SK-N-SH (cell line): ENCODE results near the gene UNC13D. TPM values are rescaled to one million over a fixed set of nuclear protein-coding genes. Genes with fewer than 3 reads are reported as not detected.
A peak's percentile ranks its signal among the peaks of the same experiment; 100 is the strongest.

Source experiments
- CTCF ChIA-PET: fragments of 300-600, 350-600 bp; formaldehyde crosslinking; extraction: SDS; loops from one replicate; lab custom pipeline; 2021; lab: Yijun Ruan, JAX
- POLR2A ChIA-PET: fragments of 350-600 bp; sonication (Branson Sonifier 250); formaldehyde crosslinking; extraction: SDS; loops from one replicate; lab custom pipeline; 2020; ENCODE audit warnings: antibody characterized with exemption, inconsistent platforms; lab: Yijun Ruan, JAX
- DNase-seq: peaks from one replicate; pipeline ENCODE4 v3.0.0; 2012
- H2AFZ ChIP-seq: fragments of 200-600 bp; sonication (generic); 2 replicates; pipeline ENCODE4 v1.8.1; 2016; ENCODE audit warnings: antibody characterized with exemption, mild to moderate bottlenecking, low read depth
- H3F3A ChIP-seq: fragments of 200-600 bp; sonication (generic); replicated peaks from 2 replicates; pipeline ENCODE3; 2016; ENCODE audit warnings: antibody characterized with exemption, mild to moderate bottlenecking; ENCODE audit not compliant: insufficient read depth
- H3K27ac ChIP-seq, 2 experiments: fragments of 200-500 bp in 1 of 2; fragments of 200-600 bp in 1 of 2; sonication (Bioruptor generic) in 1 of 2; sonication (generic), shearing (Covaris generic) in 1 of 2; 2 replicates each; pipeline versions ENCODE4 v1.5.1 to v1.6.1; 2014 to 2016; ENCODE audit warnings: low read depth in 2 of 2, inconsistent platforms in 1 of 2, low read length in 1 of 2, mild to moderate bottlenecking in 1 of 2, mixed read lengths in 1 of 2
- H3K27me3 ChIP-seq: fragments of 200-600 bp; sonication (generic), shearing (Covaris generic); 2 replicates; pipeline ENCODE4 v1.6.1; 2016; ENCODE audit warnings: mixed run types; ENCODE audit not compliant: insufficient read depth
- H3K36me3 ChIP-seq, 2 experiments: fragments of 200-500 bp in 1 of 2; fragments of 200-600 bp in 1 of 2; sonication (Bioruptor generic) in 1 of 2; sonication (generic) in 1 of 2; replicated peaks in 1 of 2; 2 replicates each; pipeline versions ENCODE3 to v1.5.1; 2014 to 2016; ENCODE audit warnings: low read length in 1 of 2, mild to moderate bottlenecking in 1 of 2; ENCODE audit not compliant: insufficient read depth in 2 of 2, control insufficient read depth in 1 of 2
- H3K4me1 ChIP-seq, 2 experiments: fragments of 200-500 bp in 1 of 2; fragments of 200-600 bp in 1 of 2; sonication (Bioruptor generic) in 1 of 2; sonication (generic), shearing (Covaris generic) in 1 of 2; 2 replicates each; pipeline versions ENCODE4 v1.5.1 to v1.6.1; 2014 to 2016; ENCODE audit warnings: low read depth in 1 of 2, low read length in 1 of 2, mixed run types in 1 of 2; ENCODE audit not compliant: insufficient read depth in 2 of 2, control insufficient read depth in 1 of 2
- H3K4me2 ChIP-seq: fragments of 200-600 bp; sonication (generic), shearing (Covaris generic); 2 replicates; pipeline ENCODE4 v1.6.1; 2017; ENCODE audit warnings: mixed run types
- H3K4me3 ChIP-seq, 2 experiments: fragments of 200-500 bp in 1 of 2; fragments of 200-600 bp in 1 of 2; sonication (Bioruptor generic) in 1 of 2; sonication (generic), shearing (Covaris generic) in 1 of 2; 2 replicates each; pipeline versions ENCODE4 v1.5.1 to v1.8.1; 2014 to 2016; ENCODE audit warnings: low read depth in 2 of 2, inconsistent platforms in 1 of 2, low read length in 1 of 2, mild to moderate bottlenecking in 1 of 2, mixed read lengths in 1 of 2, moderate library complexity in 1 of 2
- H3K79me2 ChIP-seq: fragments of 200-600 bp; sonication (generic); 2 replicates; pipeline ENCODE4 v1.8.1; 2017; ENCODE audit warnings: mild to moderate bottlenecking; ENCODE audit not compliant: insufficient read depth
- H3K9ac ChIP-seq: fragments of 200-600 bp; sonication (generic); 2 replicates; pipeline ENCODE4 v1.6.1; 2017; ENCODE audit warnings: mixed run types
- H3K9me2 ChIP-seq: fragments of 200-600 bp; sonication (generic); 2 replicates; pipeline ENCODE4 v1.6.1; 2017; ENCODE audit warnings: mixed run types
- H3K9me3 ChIP-seq: fragments of 200-600 bp; sonication (generic); 2 replicates; pipeline ENCODE4 v1.6.1; 2017; ENCODE audit warnings: mixed run types, mild to moderate bottlenecking, moderate library complexity
- H4K20me1 ChIP-seq: fragments of 200-600 bp; sonication (generic); 2 replicates; pipeline ENCODE4 v1.6.1; 2017; ENCODE audit warnings: mild to moderate bottlenecking, mixed run types; ENCODE audit not compliant: insufficient read depth
- CHD2 ChIP-seq: fragments of 150-350 bp; IDR thresholded peaks from 2 replicates; pipeline ENCODE4 v1.6.1; 2018; ENCODE audit warnings: low read length; ENCODE audit not compliant: partially characterized antibody
- ELF1 ChIP-seq: IDR thresholded peaks from 2 replicates; pipeline ENCODE4 v1.4.0; 2012
- GATA2 ChIP-seq: sonication (generic); formaldehyde crosslinking; IDR thresholded peaks from 2 replicates; pipeline ENCODE4 v1.5.0; 2020; ENCODE audit warnings: mild to moderate bottlenecking, missing genetic modification reagents
- PBX3 ChIP-seq: IDR thresholded peaks from 2 replicates; pipeline ENCODE4; 2012
- POLR2AphosphoS5 ChIP-seq: IDR thresholded peaks from 2 replicates; pipeline ENCODE4 v1.6.1; 2012; ENCODE audit warnings: low read depth, low read length
- RAD21 ChIP-seq: IDR thresholded peaks from 2 replicates; pipeline ENCODE4 v1.6.1; 2012; ENCODE audit warnings: mild to moderate bottlenecking, low read length
- RXRA ChIP-seq: IDR thresholded peaks from 2 replicates; pipeline ENCODE4 v1.4.0; 2012; ENCODE audit warnings: low read depth, mild to moderate bottlenecking, borderline replicate concordance
- SIN3A ChIP-seq: IDR thresholded peaks from 2 replicates; pipeline ENCODE4 v1.6.1; 2012; ENCODE audit warnings: low read depth, mild to moderate bottlenecking, low read length, moderate library complexity, borderline replicate concordance
- TAF1 ChIP-seq: IDR thresholded peaks from 2 replicates; pipeline ENCODE4 v1.6.1; 2012; ENCODE audit warnings: low read depth, mild to moderate bottlenecking, low read length, moderate library complexity, borderline replicate concordance
- TCF12 ChIP-seq: IDR thresholded peaks from 2 replicates; pipeline ENCODE4 v1.4.0; 2012
- TEAD4 ChIP-seq: IDR thresholded peaks from 2 replicates; pipeline ENCODE4 v1.4.0; 2012; ENCODE audit warnings: mild to moderate bottlenecking, borderline replicate concordance; ENCODE audit not compliant: insufficient read depth
- USF1 ChIP-seq: IDR thresholded peaks from 2 replicates; pipeline ENCODE4 v1.4.0; 2012; ENCODE audit warnings: low read depth, borderline replicate concordance
- WGBS: methylation state at CpG from one replicate; pipeline ENCODE4 v1.1.6; 2017; ENCODE audit warnings: low lambda C conversion rate; 5-methylcytosine and 5-hydroxymethylcytosine counted together
- polyA plus RNA-seq, 3 experiments: library from polyadenylated mRNA; depleted of rRNA; stranded (reverse); fragments of >200 nt; gene quantifications; 2 replicates each; pipeline ENCODE4 v1.2.3, GENCODE V29; 2012
- TF ChIP-seq, protein P1 (sequence below): fragments of 200-600 bp; sonication (generic); IDR thresholded peaks from 2 replicates; pipeline ENCODE4 v1.6.1; 2017; ENCODE audit warnings: antibody characterized with exemption, mild to moderate bottlenecking, moderate library complexity
- TF ChIP-seq, protein P2 (sequence below): fragments of 150-350 bp; IDR thresholded peaks from 2 replicates; pipeline ENCODE4 v1.6.1; 2016; ENCODE audit warnings: mild to moderate bottlenecking, low read depth, low read length

The UNC13D gene
- polyA plus RNA-seq, 1 of the 3 experiments (the other 2 are of a cell fraction), result 0.99 TPM

- no peaks in the 10 kb centered on the region for H3K9me2 ChIP-seq
- no peak overlapping the region for H3K4me3 ChIP-seq
- no peak for DNase-seq
- H3K27me3 ChIP-seq, result no peaks in the 10 kb centered on the region
- H2AFZ ChIP-seq, result no peak overlapping the region
- peaks cover 5 to 27% of the 10 kb centered on the region in 2 experiments; a peak in 2 of 4 replicates for H3K4me1 ChIP-seq
- no peak for TF ChIP-seq USF1
- TF ChIP-seq RXRA, result no peak
- TF ChIP-seq TAF1, result no peak
- no peak for TF ChIP-seq RAD21
- no peak for TF ChIP-seq TCF12
- TF ChIP-seq ELF1, result no peak
- no peak for TF ChIP-seq GATA2 (CRISPR knock-in tag)
- H3K36me3 ChIP-seq, result no peaks in the 10 kb centered on the region
- POLR2A ChIA-PET, result interaction anchor here (1.1 to 1.9 kb wide), 3 partner anchors 55 to 66 kb away, joined by 3 to 14 read pairs (median 3); partner anchors contain the start of gene GALK1
- H3K4me2 ChIP-seq, result no peak overlapping the region
- H3K9me3 ChIP-seq, result no peaks in the 10 kb centered on the region
- H3K9ac ChIP-seq, result no peak overlapping the region
- H4K20me1 ChIP-seq, result no peaks in the 10 kb centered on the region
- WGBS, result 91% methylated on average over 15 of the region's 15 CpGs
- no peak overlapping the region for H3K27ac ChIP-seq
- H3K79me2 ChIP-seq, result no peaks in the 10 kb centered on the region
- no peaks in the 10 kb centered on the region for H3F3A ChIP-seq
- CTCF ChIA-PET, result interaction anchor here (0.9 to 16.5 kb wide), 12 partner anchors 10 to 82 kb away, joined by 3 to 326 read pairs (median 40); partner anchors contain the start of genes TRIM47, UNC13D, UNK and WBP2
Observed at GRCh38 chr17:75831032-75831571, 13.1 kb downstream of the UNC13D start.

- H3K27ac ChIP-seq, result no peak overlapping the region
- ChIA-PET POLR2A (interaction anchor here (0.6 to 1.9 kb wide), 8 partner anchors 14 to 77 kb away, joined by 3 to 14 read pairs (median 3); partner anchors contain the start of genes GALK1, UNC13D and UNK), CTCF (interaction anchor here (0.6 to 16.5 kb wide), 21 partner anchors 9 to 176 kb away, joined by 3 to 326 read pairs (median 11); partner anchors contain the start of genes GALK1, TRIM47, UNC13D and UNK)
- H3F3A ChIP-seq, result peaks cover 7% of the 10 kb centered on the region
- WGBS, result 85% methylated on average over 26 of the region's 27 CpGs
- no peak overlapping the region for H3K9ac ChIP-seq
- no peaks in the 10 kb centered on the region for H3K9me3 ChIP-seq
- no peaks in the 10 kb centered on the region for H3K79me2 ChIP-seq
- H3K27me3 ChIP-seq, result no peaks in the 10 kb centered on the region
- H3K9me2 ChIP-seq, result no peaks in the 10 kb centered on the region
- peaks cover 0 to 4% of the 10 kb centered on the region in 2 experiments for H3K36me3 ChIP-seq
- H4K20me1 ChIP-seq, result no peaks in the 10 kb centered on the region
- peak; percentile 88 for DNase-seq
- H3K4me2 ChIP-seq, result no peak overlapping the region
- H2AFZ ChIP-seq, result no peak overlapping the region
- H3K4me1 ChIP-seq, result peaks cover 5 to 27% of the 10 kb centered on the region in 2 experiments; a peak in 2 of 4 replicates
- no peak for TF ChIP-seq ELF1
- TF ChIP-seq RAD21, result peak; percentile 46
- no peak for TF ChIP-seq GATA2 (CRISPR knock-in tag)
- no peak for TF ChIP-seq CHD2
- TF ChIP-seq RXRA, result no peak
- TF ChIP-seq, protein P1, sequence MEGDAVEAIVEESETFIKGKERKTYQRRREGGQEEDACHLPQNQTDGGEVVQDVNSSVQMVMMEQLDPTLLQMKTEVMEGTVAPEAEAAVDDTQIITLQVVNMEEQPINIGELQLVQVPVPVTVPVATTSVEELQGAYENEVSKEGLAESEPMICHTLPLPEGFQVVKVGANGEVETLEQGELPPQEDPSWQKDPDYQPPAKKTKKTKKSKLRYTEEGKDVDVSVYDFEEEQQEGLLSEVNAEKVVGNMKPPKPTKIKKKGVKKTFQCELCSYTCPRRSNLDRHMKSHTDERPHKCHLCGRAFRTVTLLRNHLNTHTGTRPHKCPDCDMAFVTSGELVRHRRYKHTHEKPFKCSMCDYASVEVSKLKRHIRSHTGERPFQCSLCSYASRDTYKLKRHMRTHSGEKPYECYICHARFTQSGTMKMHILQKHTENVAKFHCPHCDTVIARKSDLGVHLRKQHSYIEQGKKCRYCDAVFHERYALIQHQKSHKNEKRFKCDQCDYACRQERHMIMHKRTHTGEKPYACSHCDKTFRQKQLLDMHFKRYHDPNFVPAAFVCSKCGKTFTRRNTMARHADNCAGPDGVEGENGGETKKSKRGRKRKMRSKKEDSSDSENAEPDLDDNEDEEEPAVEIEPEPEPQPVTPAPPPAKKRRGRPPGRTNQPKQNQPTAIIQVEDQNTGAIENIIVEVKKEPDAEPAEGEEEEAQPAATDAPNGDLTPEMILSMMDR, result peak; percentile 74
- no peak for TF ChIP-seq USF1
- TF ChIP-seq, protein P2, sequence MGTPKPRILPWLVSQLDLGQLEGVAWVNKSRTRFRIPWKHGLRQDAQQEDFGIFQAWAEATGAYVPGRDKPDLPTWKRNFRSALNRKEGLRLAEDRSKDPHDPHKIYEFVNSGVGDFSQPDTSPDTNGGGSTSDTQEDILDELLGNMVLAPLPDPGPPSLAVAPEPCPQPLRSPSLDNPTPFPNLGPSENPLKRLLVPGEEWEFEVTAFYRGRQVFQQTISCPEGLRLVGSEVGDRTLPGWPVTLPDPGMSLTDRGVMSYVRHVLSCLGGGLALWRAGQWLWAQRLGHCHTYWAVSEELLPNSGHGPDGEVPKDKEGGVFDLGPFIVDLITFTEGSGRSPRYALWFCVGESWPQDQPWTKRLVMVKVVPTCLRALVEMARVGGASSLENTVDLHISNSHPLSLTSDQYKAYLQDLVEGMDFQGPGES, result no peak
- no peak for TF ChIP-seq PBX3
- TF ChIP-seq POLR2AphosphoS5, result no peak
- no peak for TF ChIP-seq SIN3A
- TF ChIP-seq TEAD4, result no peak
- no peak overlapping the region for H3K4me3 ChIP-seq
Observed at GRCh38 chr17:75830164-75831031, 13.8 kb downstream of the UNC13D start.
